ENCODE measurements around the gene ERCC8. TPM values are rescaled to one million over a fixed set of nuclear protein-coding genes. Genes with fewer than 3 reads are reported as not detected.

The ERCC8 gene
- polyA plus RNA-seq, 3 donors, result 5.5 to 16.8 (median 10.6) TPM

DNA sequence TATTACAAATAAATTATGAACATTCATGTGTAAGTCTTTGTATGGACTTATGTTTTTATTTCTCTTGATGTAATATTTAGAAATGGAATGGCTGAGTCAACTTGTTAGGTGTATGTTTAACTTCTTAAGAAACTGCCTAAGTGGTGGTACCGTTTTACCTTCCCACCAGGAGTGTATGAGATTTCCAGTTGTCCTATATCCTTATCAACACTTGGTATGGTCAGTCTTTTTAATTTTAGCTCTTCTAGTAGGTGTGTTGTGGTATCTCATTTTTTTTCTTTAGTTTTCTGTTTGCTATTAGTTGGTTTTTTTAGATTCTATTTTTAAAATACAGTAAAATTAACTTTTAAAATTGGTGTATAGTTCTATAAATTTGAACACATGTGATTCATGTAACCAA is 3.9 kb upstream of the ERCC8 start:
- H3K4me1 Mint-ChIP-seq, result peaks cover 13% of the 10 kb centered on the region
- Histone ChIP-seq H4K20me1 (ENCODE audit: insufficient read depth, low read length) (no peaks in the 10 kb centered on the region), H3K79me2 (ENCODE audit: insufficient read depth, low read length) (peaks cover 18% of the 10 kb centered on the region), H3K4me3 (replicated peaks in 1 of 3; ENCODE audit: low read depth in 2 of 3, low read length in 3 of 3) (no peak overlapping the region), H3K9me3 (replicated peaks in 1 of 2; ENCODE audit: control insufficient read depth in 1 of 2, insufficient read depth in 1 of 2, low read length in 2 of 2) (no peaks in the 10 kb centered on the region), H3K27me3 (ENCODE audit: control insufficient read depth in 2 of 2, insufficient read depth in 2 of 2, low read length in 2 of 2) (no peaks in the 10 kb centered on the region), H3K4me1 (ENCODE audit: control insufficient read depth in 1 of 2, insufficient read depth in 2 of 2, low read length in 2 of 2) (peaks cover 15 to 20% of the 10 kb centered on the region in 2 donors), H3K9ac (ENCODE audit: insufficient read depth, low read length, poor library complexity, severe bottlenecking) (no peak overlapping the region), H3K4me2 (replicated peaks; ENCODE audit: extremely low read depth, low read length, poor library complexity, severe bottlenecking) (no peak overlapping the region), H2AFZ (ENCODE audit: insufficient read depth, low read depth, low read length, poor library complexity, severe bottlenecking) (no peak overlapping the region), H3K36me3 (replicated peaks in 1 of 2; ENCODE audit: control insufficient read depth in 1 of 2, insufficient read depth in 2 of 2, low read length in 2 of 2) (no peaks in the 10 kb centered on the region), H3K27ac (ENCODE audit: low read depth in 1 of 2, low read length in 2 of 2) (no peak overlapping the region)
- H3K36me3 Mint-ChIP-seq, result no peaks in the 10 kb centered on the region
- no peak overlapping the region for H3K4me3 Mint-ChIP-seq
- no peak overlapping the region for H3K27ac Mint-ChIP-seq
- WGBS (ENCODE audit: insufficient coverage), result no CpG with 5 or more reads among the region's 1 CpG
- intact Hi-C loops (cut with micrococcal nuclease), result loop anchor here in 1 of 2 donors (10.0 kb wide), 1 partner anchor 456 kb away; no protein-coding TSS in a partner anchor
- TF ChIP-seq, protein P1, sequence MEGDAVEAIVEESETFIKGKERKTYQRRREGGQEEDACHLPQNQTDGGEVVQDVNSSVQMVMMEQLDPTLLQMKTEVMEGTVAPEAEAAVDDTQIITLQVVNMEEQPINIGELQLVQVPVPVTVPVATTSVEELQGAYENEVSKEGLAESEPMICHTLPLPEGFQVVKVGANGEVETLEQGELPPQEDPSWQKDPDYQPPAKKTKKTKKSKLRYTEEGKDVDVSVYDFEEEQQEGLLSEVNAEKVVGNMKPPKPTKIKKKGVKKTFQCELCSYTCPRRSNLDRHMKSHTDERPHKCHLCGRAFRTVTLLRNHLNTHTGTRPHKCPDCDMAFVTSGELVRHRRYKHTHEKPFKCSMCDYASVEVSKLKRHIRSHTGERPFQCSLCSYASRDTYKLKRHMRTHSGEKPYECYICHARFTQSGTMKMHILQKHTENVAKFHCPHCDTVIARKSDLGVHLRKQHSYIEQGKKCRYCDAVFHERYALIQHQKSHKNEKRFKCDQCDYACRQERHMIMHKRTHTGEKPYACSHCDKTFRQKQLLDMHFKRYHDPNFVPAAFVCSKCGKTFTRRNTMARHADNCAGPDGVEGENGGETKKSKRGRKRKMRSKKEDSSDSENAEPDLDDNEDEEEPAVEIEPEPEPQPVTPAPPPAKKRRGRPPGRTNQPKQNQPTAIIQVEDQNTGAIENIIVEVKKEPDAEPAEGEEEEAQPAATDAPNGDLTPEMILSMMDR (IDR thresholded peaks at IDR 0.05), result no peak
- H3K9me3 Mint-ChIP-seq, result peaks cover 0 to 2% (median 0%) of the 10 kb centered on the region in 7 donors
- H3K27me3 Mint-ChIP-seq (ENCODE audit: low read depth in 3 of 3), result no peaks in the 10 kb centered on the region
- no peak for DNase-seq

DNA sequence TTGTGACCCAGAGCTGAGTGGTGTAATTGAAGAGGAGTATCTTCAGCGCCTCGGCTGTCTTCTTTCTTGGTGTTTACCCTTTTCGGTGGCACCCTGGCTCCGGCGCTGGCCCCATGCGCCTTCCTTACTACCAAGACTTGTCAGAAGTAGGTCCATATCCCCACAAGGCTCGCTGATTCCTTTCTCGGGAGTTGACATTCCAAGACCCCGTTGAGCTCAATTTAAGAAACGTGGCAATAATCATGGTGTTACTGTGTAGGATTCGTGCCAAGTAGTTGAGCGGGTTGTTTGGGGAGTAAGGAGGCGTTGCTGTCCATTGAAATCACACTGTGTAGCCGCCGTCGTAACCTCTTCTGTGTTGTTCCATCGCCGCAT is 930 bp upstream of the ERCC8 start:
- Histone ChIP-seq H3K4me3 (replicated peaks in 1 of 3; ENCODE audit: low read depth in 2 of 3, low read length in 3 of 3) (peak overlapping the region; percentile 58 to 95 (median 85)), H3K4me1 (ENCODE audit: control insufficient read depth in 1 of 2, insufficient read depth in 2 of 2, low read length in 2 of 2) (peaks cover 25 to 26% of the 10 kb centered on the region in 2 donors), H3K27me3 (ENCODE audit: control insufficient read depth in 2 of 2, insufficient read depth in 2 of 2, low read length in 2 of 2) (no peaks in the 10 kb centered on the region), H3K79me2 (ENCODE audit: insufficient read depth, low read length) (peaks cover 42% of the 10 kb centered on the region), H4K20me1 (ENCODE audit: insufficient read depth, low read length) (no peaks in the 10 kb centered on the region), H2AFZ (ENCODE audit: insufficient read depth, low read depth, low read length, poor library complexity, severe bottlenecking) (peak overlapping the region; percentile 82), H3K27ac (ENCODE audit: low read depth in 1 of 2, low read length in 2 of 2) (peak overlapping the region; percentile 67 to 92), H3K36me3 (replicated peaks in 1 of 2; ENCODE audit: control insufficient read depth in 1 of 2, insufficient read depth in 2 of 2, low read length in 2 of 2) (peaks cover 0 to 2% of the 10 kb centered on the region in 2 donors), H3K9ac (ENCODE audit: insufficient read depth, low read length, poor library complexity, severe bottlenecking) (peak overlapping the region; percentile 73), H3K9me3 (replicated peaks in 1 of 2; ENCODE audit: control insufficient read depth in 1 of 2, insufficient read depth in 1 of 2, low read length in 2 of 2) (no peaks in the 10 kb centered on the region), H3K4me2 (replicated peaks; ENCODE audit: extremely low read depth, low read length, poor library complexity, severe bottlenecking) (peak overlapping the region; percentile 87)
- TF ChIP-seq, protein P1 (IDR thresholded peaks at IDR 0.05), result no peak
- H3K4me1 Mint-ChIP-seq, result peaks cover 16% of the 10 kb centered on the region
- intact Hi-C loops (cut with micrococcal nuclease), result loop anchor here in 1 of 2 donors (10.0 kb wide), 1 partner anchor 459 kb away; no protein-coding TSS in a partner anchor
- H3K36me3 Mint-ChIP-seq, result peaks cover 3 to 4% of the 10 kb centered on the region in 2 donors
- no peaks in the 10 kb centered on the region for H3K27me3 Mint-ChIP-seq (ENCODE audit: low read depth in 3 of 3)
- H3K4me3 Mint-ChIP-seq, result no peak overlapping the region
- H3K9me3 Mint-ChIP-seq, result peaks cover 0 to 1% (median 0%) of the 10 kb centered on the region in 7 donors
- WGBS (ENCODE audit: insufficient coverage), result 10% methylated on average over 12 of the region's 18 CpGs
- no peak for DNase-seq
- H3K27ac Mint-ChIP-seq, result peak overlapping the region in 1 of 7 donors; percentile 67

Data from CD14-positive monocyte (primary cell).